ENCODE results near the gene RFX5. TPM values are rescaled to one million over a fixed set of nuclear protein-coding genes. Genes with fewer than 3 reads are reported as not detected.
A peak's percentile ranks its signal among the peaks of the same experiment; 100 is the strongest.
"Not testable (repeated sequence)": the region's sequence is repeated elsewhere in the genome, so short reads cannot be mapped to it uniquely, and the experiment has no call there.

The RFX5 gene
- total RNA-seq: 32.9 and 38.3 TPM in 2 replicates

- DNase-seq (ENCODE audit: low read depth in 2 of 2): peak; percentile 98
These were observed at the start of gene RFX5 for GRCh38 chr1:151346769-151347522. RFX5 (minus strand) TSS chr1:151347252; CDS start chr1:151346320, 932 bp downstream.

DNA sequence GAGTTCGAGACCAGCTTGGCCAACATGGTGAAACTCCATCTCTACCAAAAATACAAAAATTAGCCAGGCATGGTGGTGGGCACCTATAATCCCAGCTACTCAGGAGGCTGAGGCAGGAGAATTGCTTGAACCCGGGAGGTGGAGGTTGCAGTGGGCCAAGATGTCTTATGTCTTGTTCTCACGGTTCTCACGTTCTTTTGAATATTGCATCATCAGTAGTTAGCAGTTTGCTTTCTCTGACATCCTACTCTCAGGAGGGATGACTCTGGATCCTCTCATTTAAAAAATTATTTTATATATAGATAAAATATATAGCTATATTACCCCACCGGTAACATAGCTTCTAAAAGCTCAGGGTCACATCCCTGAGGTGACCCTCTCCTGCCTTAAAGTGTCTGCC lies 49.2 kb upstream of the RFX5 start:
- not testable (repeated sequence) for DNase-seq (ENCODE audit: low read depth in 2 of 2)

- DNase-seq (ENCODE audit: low read depth in 2 of 2): no peak
These were observed 46.5 kb upstream of the RFX5 start for GRCh38 chr1:151393583-151393982.

- DNase-seq (ENCODE audit: low read depth in 2 of 2): no peak
These were observed 44.1 kb upstream of the RFX5 start for GRCh38 chr1:151391079-151391563.

- DNase-seq (ENCODE audit: low read depth in 2 of 2): not testable (repeated sequence)
These were observed 43.4 kb upstream of the RFX5 start for GRCh38 chr1:151390221-151391078.

DNA sequence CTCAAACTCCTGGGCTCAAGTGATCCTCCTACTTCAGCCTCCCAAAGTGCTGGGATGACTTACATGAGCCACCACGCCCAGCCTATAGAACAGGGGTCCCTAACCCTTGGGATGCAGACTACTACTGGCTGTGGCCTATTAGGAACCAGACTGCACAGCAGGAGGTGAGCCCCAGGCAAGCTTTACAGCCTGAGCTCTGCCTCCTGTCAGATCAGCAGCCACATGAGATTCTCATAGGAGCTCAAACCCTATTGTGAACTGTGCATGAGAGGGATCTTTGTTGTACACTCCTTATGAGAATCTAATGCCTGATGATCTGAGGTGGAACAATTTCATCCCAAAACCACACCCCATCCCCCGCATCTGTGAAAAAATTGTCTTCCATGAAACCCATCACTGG lies 39.0 kb upstream of the RFX5 start:
- no peak for DNase-seq (ENCODE audit: low read depth in 2 of 2)

GRCh38 chr1:151384584-151384983 lies 37.5 kb upstream of the RFX5 start:
- no peak for DNase-seq (ENCODE audit: low read depth in 2 of 2)

- no peak for DNase-seq (ENCODE audit: low read depth in 2 of 2)
These were observed 30.3 kb upstream of the RFX5 start for GRCh38 chr1:151377150-151377884.

GRCh38 chr1:151373196-151373595 lies 26.1 kb upstream of the RFX5 start:
- DNase-seq (ENCODE audit: low read depth in 2 of 2): no peak

DNA sequence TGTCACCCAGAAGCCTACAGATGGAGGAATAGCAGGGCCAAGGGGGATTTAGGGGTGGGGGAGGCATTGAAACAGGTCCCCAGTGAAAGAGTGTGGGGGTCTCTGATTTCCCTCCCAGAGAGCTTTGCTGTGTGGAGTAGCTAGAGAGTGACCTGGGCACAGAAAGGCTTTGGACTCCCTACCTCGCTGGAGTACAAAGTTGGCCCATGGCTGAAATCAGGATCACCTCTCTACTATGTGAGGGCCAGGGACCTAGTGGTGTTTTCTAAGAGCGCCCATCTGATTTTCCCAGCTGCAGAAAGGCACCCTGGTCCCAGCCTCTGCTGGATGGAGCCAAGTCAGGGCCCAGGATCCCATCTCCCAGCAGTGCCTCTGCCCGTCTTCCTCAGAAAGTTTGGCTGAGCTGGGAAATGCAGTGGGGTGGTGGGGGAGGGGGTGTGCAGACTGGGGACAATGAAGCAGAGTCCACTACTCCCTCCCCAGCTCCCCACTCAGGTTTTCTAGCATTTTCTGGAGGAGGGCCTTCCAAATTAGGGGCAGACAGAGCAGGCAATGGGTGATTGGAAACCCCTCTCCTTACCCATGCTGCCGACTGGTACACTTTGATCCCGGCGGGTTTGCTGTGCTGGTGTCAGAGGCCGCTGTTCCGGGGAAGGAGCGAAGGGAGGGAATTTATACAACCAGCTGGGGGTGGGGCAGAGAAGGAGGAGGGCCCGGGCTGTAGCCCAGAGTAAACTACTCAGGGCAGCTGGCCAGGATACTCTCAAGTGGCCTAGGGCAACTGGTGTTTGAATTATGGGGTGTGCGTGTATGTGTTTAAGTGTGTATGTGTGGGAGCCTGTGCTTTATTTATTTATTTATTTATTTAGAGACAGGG lies 25.2 kb upstream of the RFX5 start, which contains the start of gene SELENBP1:
SELENBP1 (minus strand) TSS at position 648 of the 877 bp plus-strand sequence; CDS start at position 584, 64 bp downstream.
- peak in 1 of 2 donors; percentile 49 for DNase-seq (ENCODE audit: low read depth in 2 of 2)

GRCh38 chr1:151371370-151372057 lies 24.5 kb upstream of the RFX5 start:
- peak; percentile 52 to 53 for DNase-seq (ENCODE audit: low read depth in 2 of 2)

DNA sequence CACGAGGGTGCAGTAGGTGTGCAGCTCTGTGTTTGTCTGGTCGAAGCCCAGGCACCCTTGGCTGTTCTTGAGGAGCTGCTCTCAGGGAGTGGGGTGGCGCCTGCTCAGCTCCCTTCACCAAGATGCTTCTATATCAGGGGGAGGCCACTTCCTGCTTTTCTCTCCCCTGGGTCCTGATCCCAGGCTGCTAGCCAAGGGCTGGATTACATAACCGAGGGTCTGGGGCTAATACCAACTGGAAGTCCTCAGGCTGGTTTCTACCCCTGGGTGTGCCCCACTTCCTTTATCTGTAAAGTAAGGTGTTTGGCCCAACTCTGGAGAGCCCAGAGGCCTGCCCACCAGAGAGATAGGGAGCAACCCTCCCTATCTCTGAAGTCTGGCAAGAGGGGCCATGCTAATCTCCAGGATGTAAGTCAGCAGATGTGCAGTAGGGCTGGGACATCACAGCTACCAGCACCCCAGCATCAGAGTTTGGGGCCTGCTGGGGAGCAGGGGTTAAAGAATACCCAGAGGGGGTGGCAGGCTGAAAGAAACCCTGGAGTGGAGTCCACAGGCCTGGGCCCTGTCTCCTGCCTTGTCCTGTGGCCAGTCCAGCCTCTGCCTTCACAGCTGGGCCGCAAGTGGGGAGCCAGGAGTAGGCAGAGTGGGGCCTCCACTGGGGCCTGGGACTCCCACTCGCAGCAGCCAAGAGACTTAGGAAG lies 23.3 kb upstream of the RFX5 start:
- no peak for DNase-seq (ENCODE audit: low read depth in 2 of 2)

- no peak for DNase-seq (ENCODE audit: low read depth in 2 of 2)
These were observed 22.6 kb upstream of the RFX5 start for GRCh38 chr1:151369621-151370048.

DNA sequence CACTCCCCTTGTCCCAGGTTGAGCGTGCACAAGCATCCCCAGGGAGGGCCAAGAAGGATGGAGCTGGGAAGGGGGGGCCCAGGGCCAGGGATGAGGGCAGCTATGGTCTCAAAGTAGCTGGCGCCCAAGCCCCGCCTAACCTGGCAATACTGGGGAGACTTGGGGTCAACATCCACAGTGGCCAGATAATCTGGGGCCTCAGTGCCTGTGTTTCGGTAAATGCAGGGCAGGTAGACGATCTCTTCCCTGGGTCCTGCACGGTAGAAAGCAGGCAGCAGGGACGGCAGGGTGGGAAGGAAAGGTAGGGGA lies 22.2 kb upstream of the RFX5 start:
- DNase-seq (ENCODE audit: low read depth in 2 of 2): no peak

DNA sequence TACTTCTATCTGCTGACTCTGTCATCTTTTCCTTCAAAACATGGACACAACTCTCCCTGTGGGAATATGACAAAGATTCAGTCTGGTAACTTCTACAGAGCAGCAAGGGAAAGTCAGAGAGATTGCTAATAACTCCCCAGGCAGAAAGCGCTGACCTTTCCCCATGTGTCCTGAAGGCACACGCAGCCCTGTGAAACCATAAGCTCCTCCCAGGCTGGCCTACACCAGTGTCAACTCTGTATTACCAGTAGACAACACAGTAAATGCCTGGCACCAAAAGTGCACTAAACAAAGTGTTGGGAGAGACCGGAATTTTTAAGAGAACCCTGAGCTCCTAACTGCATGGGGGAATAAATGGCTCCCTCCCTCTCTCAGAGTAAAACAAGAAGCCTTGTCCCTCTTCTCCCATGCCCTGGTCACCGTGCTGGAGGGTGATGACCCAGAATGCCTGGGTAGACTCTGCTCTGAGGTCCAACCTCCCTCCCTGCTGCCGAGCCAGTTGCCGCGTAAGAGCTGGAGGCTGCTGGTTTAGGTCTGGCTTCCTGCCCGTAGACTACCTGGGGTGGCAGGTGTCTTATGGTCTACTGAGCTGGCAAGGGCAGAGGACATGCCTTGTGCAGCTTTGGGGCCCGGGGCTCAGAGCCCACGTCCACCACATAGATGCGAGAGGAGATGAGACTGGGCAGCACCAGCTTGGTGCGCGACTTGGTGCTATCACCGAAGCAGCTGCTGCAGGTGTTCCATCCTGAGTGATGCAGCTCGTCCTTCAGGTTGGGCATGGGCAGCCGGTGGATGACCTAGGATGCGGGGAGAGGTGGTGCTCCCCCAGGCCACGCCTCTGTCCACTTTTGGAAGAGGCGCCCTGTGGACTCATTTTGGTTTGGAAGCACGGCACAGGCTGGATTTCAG lies 21.6 kb upstream of the RFX5 start:
- no peak for DNase-seq (ENCODE audit: low read depth in 2 of 2)

- DNase-seq (ENCODE audit: low read depth in 2 of 2): no peak
These were observed 20.8 kb upstream of the RFX5 start for GRCh38 chr1:151367658-151368392.

- no peak for DNase-seq (ENCODE audit: low read depth in 2 of 2)
These were observed 17.9 kb upstream of the RFX5 start for GRCh38 chr1:151364996-151365395.
